DND-41 (cell line): Measurements from ENCODE around the gene LAMA4.

Experiments used
- EZH2 ChIP-seq: IDR thresholded peaks from 3 replicates; pipeline ENCODE4 v1.6.1; 2012; ENCODE audit warnings: borderline replicate concordance, low read depth, mild to moderate bottlenecking, moderate library complexity, low read length, inconsistent platforms; ENCODE audit not compliant: severe bottlenecking
- TF ChIP-seq, protein P1 (sequence below): IDR thresholded peaks from 2 replicates; pipeline ENCODE4 v1.5.1; 2012; ENCODE audit warnings: borderline replicate concordance, low read length, moderate library complexity, mild to moderate bottlenecking; ENCODE audit not compliant: poor library complexity, severe bottlenecking; ENCODE audit errors: extremely low read depth

DNA sequence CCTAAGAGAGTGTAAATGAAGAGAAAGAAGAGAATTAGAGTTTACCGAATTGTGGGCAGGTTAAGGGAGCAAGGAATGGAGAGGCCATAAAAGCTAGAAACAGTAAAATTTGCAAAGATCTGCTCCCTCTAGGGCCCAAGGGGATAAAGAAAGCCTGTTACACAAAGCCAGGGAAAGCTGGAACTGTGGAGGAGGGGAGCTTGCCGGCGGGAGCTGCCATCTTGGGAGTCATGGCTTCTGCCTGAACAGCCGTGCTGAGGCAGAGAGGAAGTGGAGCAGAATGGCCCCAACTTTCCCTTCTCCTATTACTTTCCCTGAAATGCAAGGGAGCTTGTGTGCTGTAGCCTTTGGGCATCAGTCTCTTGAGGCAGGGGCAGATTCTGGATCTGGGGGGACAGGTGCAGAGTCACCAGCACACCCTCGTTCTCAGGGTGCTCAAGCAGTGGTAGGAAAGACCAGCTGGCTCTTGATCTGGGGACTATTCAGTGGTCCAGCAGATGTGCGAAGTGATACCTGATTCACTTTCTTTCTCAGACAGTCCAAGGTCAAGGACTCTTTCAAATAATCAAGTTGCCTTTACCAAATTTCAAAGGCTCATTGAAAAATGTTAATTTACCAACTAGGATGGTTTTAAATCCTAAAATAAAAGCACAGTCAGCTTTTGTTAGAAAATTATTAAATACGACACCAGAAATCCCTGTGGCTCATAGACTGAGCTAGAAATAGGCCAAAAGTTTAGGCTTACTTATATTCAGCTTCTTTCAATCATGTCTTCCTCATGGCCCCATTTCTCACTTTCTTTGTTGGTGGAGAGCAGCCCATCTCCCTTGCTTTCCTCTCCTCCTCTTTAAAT, 25.7 kb downstream of the LAMA4 start:
- TF ChIP-seq, protein P1, sequence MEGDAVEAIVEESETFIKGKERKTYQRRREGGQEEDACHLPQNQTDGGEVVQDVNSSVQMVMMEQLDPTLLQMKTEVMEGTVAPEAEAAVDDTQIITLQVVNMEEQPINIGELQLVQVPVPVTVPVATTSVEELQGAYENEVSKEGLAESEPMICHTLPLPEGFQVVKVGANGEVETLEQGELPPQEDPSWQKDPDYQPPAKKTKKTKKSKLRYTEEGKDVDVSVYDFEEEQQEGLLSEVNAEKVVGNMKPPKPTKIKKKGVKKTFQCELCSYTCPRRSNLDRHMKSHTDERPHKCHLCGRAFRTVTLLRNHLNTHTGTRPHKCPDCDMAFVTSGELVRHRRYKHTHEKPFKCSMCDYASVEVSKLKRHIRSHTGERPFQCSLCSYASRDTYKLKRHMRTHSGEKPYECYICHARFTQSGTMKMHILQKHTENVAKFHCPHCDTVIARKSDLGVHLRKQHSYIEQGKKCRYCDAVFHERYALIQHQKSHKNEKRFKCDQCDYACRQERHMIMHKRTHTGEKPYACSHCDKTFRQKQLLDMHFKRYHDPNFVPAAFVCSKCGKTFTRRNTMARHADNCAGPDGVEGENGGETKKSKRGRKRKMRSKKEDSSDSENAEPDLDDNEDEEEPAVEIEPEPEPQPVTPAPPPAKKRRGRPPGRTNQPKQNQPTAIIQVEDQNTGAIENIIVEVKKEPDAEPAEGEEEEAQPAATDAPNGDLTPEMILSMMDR = no peak
- TF ChIP-seq EZH2 = no peak
